ENCODE data around the gene PRDM15. TPM values are rescaled to one million over a fixed set of nuclear protein-coding genes. Genes with fewer than 3 reads are reported as not detected.
A peak's percentile ranks its signal among the peaks of the same experiment; 100 is the strongest.

The PRDM15 gene
- total RNA-seq, 2 experiments from 2014 or later: 10.4 to 12.0 TPM

GRCh38 chr21:41883582-41883981 lies 4.4 kb upstream of the PRDM15 start:
- no peaks in the 10 kb centered on the region for H3K27me3 Mint-ChIP-seq
- H3K4me3 Mint-ChIP-seq: no peak overlapping the region
- H3K9me3 Mint-ChIP-seq: no peaks in the 10 kb centered on the region
- CTCF ChIA-PET: no interaction called here
- H3K36me3 ChIP-seq (ENCODE audit: insufficient read depth, low read length): no peaks in the 10 kb centered on the region
- POLR2A ChIA-PET: no interaction called here
- no peak overlapping the region for H3K4me3 ChIP-seq (ENCODE audit: low read length)
- DNase-seq: no peak
- no peak overlapping the region for H3K27ac Mint-ChIP-seq
- H3K27me3 ChIP-seq (ENCODE audit: control insufficient read depth in 1 of 2, insufficient read depth in 2 of 2, low read length in 2 of 2): no peaks in the 10 kb centered on the region
- H3K9me3 ChIP-seq (ENCODE audit: control insufficient read depth in 1 of 2, insufficient read depth in 1 of 2, low read length in 2 of 2): no peaks in the 10 kb centered on the region
- peaks cover 12% of the 10 kb centered on the region for H3K4me1 Mint-ChIP-seq (ENCODE audit: low read depth)
- intact Hi-C loops (cut with DNase I, micrococcal nuclease): loop anchor here (5.0 to 10.0 kb wide), 2 partner anchors 121 to 224 kb away; no protein-coding TSS in a partner anchor
- H3K27ac ChIP-seq (ENCODE audit: low read depth in 1 of 2, low read length in 2 of 2): no peak overlapping the region
- TF ChIP-seq, protein P1, sequence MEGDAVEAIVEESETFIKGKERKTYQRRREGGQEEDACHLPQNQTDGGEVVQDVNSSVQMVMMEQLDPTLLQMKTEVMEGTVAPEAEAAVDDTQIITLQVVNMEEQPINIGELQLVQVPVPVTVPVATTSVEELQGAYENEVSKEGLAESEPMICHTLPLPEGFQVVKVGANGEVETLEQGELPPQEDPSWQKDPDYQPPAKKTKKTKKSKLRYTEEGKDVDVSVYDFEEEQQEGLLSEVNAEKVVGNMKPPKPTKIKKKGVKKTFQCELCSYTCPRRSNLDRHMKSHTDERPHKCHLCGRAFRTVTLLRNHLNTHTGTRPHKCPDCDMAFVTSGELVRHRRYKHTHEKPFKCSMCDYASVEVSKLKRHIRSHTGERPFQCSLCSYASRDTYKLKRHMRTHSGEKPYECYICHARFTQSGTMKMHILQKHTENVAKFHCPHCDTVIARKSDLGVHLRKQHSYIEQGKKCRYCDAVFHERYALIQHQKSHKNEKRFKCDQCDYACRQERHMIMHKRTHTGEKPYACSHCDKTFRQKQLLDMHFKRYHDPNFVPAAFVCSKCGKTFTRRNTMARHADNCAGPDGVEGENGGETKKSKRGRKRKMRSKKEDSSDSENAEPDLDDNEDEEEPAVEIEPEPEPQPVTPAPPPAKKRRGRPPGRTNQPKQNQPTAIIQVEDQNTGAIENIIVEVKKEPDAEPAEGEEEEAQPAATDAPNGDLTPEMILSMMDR (IDR thresholded peaks at IDR 0.05): no peak
- no peaks in the 10 kb centered on the region for H3K36me3 Mint-ChIP-seq (ENCODE audit: low read depth)
- ATAC-seq (ENCODE audit: poor library complexity): no peak
- peaks cover 9% of the 10 kb centered on the region for H3K4me1 ChIP-seq (ENCODE audit: insufficient read depth, low read length)

- peak overlapping the region; percentile 95 for H3K4me3 Mint-ChIP-seq
Measured at GRCh38 chr21:41881051-41881450, 1.9 kb upstream of the PRDM15 start.

DNA sequence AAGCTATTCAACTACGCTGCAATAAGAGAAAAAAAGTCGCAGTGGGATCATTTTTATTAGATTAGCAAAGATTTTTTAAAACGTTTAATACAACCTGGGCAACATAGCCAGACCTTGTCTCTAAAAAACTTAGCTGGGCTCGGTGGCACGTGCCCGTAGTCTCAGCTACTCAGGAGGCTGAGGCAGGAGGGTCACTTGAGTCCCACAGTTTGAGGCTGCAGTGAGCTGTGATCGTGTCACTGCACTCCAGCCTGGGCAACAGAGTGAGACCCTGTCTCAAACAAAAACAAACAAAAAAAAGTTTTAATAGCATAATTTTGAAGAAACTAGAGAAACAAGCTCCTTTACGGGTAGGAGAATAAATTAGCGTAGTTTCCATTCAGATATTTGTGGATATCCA lies 1.0 kb upstream of the PRDM15 start:
- Histone ChIP-seq H3K27me3 (ENCODE audit: control insufficient read depth in 1 of 2, insufficient read depth in 2 of 2, low read length in 2 of 2) (no peaks in the 10 kb centered on the region), H3K4me3 (ENCODE audit: low read length) (peak overlapping the region; percentile 72), H3K36me3 (ENCODE audit: insufficient read depth, low read length) (no peaks in the 10 kb centered on the region), H3K27ac (ENCODE audit: low read depth in 1 of 2, low read length in 2 of 2) (no peak overlapping the region), H3K9me3 (ENCODE audit: control insufficient read depth in 1 of 2, insufficient read depth in 1 of 2, low read length in 2 of 2) (no peaks in the 10 kb centered on the region), H3K4me1 (ENCODE audit: insufficient read depth, low read length) (peaks cover 32% of the 10 kb centered on the region)
- Mint-ChIP-seq H3K27me3 (no peaks in the 10 kb centered on the region), H3K4me1 (ENCODE audit: low read depth) (peaks cover 36% of the 10 kb centered on the region), H3K9me3 (no peaks in the 10 kb centered on the region), H3K36me3 (ENCODE audit: low read depth) (peaks cover 14% of the 10 kb centered on the region), H3K4me3 (peak overlapping the region; percentile 95), H3K27ac (peak overlapping the region; percentile 88)
- ChIA-PET POLR2A (interaction anchor here (1.1 to 3.8 kb wide), 6 partner anchors 16 to 228 kb away, joined by 3 to 44 read pairs (median 14); no protein-coding TSS in a partner anchor), CTCF (interaction anchor here (0.8 kb wide), 1 partner anchor 16 kb away, joined by 4 read pairs; no protein-coding TSS in a partner anchor)
- TF ChIP-seq, protein P1 (IDR thresholded peaks at IDR 0.05): no peak
- DNase-seq: no peak
- intact Hi-C loops (cut with DNase I, micrococcal nuclease): loop anchor here (5.0 to 10.0 kb wide), 2 partner anchors 125 to 227 kb away; no protein-coding TSS in a partner anchor
- ATAC-seq (ENCODE audit: poor library complexity): no peak

More at GRCh38 chr21:41881051-41881450, 1.9 kb upstream of the PRDM15 start:
- Mint-ChIP-seq H3K36me3 (ENCODE audit: low read depth) (peaks cover 7% of the 10 kb centered on the region), H3K27me3 (no peaks in the 10 kb centered on the region), H3K9me3 (no peaks in the 10 kb centered on the region), H3K4me1 (ENCODE audit: low read depth) (peaks cover 27% of the 10 kb centered on the region), H3K27ac (peak overlapping the region; percentile 88)
- TF ChIP-seq, protein P1 (IDR thresholded peaks at IDR 0.05): no peak
- Histone ChIP-seq H3K4me3 (ENCODE audit: low read length) (no peak overlapping the region), H3K27me3 (ENCODE audit: control insufficient read depth in 1 of 2, insufficient read depth in 2 of 2, low read length in 2 of 2) (no peaks in the 10 kb centered on the region), H3K27ac (ENCODE audit: low read depth in 1 of 2, low read length in 2 of 2) (no peak overlapping the region), H3K4me1 (ENCODE audit: insufficient read depth, low read length) (peaks cover 32% of the 10 kb centered on the region), H3K36me3 (ENCODE audit: insufficient read depth, low read length) (no peaks in the 10 kb centered on the region), H3K9me3 (ENCODE audit: control insufficient read depth in 1 of 2, insufficient read depth in 1 of 2, low read length in 2 of 2) (no peaks in the 10 kb centered on the region)
- intact Hi-C loops (cut with DNase I, micrococcal nuclease): loop anchor here (5.0 to 10.0 kb wide), 2 partner anchors 124 to 226 kb away; no protein-coding TSS in a partner anchor
- ChIA-PET CTCF (no interaction called here), POLR2A (no interaction called here)
- ATAC-seq (ENCODE audit: poor library complexity) (no peak), DNase-seq (no peak)
